HG03469 (cell line): ENCODE results near the gene NEUROD2.

Source experiments
- ATAC-seq: cut with Tn5 transposase; IDR thresholded peaks from one replicate; pipeline ENCODE4 v1.9.1; 2021; ENCODE audit warnings: mild to moderate bottlenecking, moderate library complexity, moderate number of reproducible peaks; ENCODE audit not compliant: unreplicated experiment

The NEUROD2 gene

DNA sequence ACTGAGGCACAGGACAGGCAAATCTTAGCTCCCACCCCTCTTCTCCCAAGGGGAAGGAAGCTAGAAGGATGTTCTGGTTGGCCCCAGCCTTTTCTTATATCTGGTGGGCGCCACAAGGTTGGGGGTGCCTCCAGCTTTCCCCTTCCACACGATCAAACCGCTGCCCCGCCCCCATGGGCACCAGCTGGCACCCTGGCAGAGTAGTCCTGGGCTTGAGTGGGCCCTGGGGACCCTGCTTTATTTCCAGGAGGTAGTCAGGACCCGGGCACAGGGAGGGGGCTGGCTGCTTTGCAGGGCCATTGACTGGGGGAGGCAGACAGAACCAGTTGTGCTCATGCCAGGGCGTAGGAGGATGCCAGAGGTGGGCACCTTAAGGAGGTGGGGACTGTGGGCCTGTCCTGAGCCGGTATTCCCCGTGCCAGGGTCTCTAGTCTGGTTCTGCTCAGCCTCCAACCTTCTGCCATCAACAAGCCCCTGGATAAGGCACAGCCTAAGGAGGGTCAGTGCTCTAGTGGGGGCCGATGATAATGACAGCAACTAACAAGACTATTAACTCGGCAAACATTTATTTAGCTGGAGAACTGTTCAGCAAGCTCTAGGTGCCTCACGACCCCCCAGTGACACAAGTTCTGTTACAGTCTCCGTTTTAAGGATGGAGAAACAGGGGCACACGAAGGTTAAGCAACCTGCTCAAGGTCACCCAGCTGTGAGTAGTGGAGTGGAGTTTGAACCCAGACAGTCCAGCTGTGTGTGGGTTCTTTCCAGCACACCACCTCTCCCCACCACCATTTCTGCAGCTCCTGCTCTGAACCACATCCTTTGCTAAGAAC is 11.5 kb upstream of the NEUROD2 start:
- no peak for ATAC-seq

DNA sequence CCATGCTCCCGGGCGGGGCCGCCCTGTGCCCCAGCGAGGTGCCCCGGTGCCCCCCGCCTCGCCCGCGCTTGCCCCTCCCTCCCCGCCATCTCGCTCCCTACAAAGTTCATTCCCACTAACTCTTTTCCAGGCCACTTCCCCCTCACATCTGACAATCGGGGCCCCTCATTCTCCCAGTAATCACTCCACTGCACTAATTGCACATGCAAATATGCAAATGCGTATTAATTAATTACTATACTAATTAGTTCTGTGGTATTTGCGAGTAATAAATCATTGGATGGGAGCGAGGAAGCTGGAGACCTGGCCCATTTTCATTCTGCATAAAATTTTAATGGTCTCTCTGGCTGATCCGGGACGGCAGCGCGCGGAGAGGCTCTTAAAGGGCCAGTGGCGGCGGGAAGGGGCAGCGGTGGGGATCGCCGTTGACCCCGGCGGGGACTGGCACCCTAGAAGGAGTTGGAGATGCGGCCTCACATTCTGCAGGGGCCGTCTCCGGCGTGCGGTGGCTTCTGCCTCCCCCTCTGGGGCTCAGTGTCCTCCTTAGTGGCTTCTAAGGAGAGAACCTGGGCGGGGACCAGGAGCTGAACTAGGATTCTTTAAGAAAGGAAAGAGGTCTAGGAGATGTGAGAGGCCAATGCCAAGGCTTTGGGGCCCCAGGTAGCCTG is 10.7 kb upstream of the NEUROD2 start:
- ATAC-seq = no peak

DNA sequence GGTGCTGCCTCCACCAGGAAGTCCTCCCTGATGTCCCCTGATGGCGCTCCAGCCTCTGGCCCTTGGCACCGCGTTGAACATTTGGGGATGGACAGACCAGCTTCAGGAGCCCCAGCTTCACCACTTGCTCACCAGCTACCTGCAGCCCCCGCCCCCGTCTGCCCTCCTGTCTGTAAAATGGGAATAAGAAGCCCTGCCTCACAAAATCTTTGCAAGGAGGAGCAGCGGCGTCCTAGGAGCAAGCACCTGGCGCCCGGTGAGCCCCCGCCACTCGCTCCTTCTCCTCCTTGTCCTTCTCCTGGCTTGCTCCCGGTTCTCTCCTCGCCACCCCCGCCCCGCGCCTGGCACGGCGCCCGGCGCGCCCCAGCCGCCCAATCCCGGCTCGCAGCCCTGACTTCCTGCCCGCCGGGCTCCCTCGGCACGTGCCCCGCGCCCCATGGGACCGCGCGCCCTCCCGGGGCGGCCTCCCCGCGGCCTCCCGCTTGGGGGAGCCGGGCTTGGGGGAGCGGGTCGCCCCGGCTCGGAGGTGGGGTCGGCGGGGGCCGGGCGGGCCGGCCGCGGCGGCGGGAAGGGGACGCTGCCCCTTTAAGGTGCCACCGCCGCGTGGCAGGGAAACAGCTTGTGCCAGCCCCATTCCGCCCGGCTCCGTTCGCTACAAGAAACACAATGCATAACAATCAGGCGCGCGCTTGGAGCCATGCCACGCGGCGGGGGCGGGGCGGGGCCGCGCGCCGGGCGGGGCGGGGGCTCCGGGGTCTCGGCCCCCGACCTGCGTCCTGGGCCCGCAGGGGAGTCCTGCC is 9.9 kb upstream of the NEUROD2 start:
- ATAC-seq = no peak

DNA sequence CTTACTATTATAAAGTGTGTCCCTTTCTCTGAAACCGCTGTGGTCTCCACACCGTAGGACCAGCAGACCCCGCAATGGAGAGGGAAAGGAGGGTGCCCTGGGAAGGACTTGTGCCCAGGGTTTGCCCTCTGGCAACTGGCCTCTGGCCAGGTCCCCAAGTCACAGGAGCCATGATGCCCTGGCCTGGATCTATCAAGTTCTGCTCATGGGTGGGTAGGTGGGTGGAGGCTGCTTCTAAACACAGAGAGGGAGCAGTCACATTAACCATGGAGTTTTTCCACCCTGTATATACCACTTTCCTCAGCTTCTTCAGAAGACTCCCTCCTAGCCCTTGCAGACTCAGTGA is 9.4 kb upstream of the NEUROD2 start:
- ATAC-seq = no peak

DNA sequence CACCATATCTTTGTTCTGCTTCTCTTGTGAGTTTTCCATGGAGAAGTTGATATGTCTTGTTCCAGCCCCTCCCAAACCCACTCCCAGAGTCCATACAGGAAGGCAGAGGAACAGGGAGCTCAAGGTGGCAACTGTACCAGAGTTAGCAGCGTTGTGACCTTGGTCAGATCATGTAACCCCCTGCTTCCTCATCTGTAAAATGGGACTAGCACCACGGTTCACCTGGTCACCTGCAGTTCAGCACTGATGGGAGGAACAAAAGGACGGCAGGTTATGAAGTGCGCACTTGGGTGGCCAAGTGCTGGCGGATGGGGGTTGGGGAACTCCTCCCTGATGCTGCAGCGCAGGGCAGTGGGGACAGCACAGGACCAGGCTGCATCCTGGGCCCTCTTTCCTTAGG is 7.7 kb upstream of the NEUROD2 start:
- no peak for ATAC-seq

DNA sequence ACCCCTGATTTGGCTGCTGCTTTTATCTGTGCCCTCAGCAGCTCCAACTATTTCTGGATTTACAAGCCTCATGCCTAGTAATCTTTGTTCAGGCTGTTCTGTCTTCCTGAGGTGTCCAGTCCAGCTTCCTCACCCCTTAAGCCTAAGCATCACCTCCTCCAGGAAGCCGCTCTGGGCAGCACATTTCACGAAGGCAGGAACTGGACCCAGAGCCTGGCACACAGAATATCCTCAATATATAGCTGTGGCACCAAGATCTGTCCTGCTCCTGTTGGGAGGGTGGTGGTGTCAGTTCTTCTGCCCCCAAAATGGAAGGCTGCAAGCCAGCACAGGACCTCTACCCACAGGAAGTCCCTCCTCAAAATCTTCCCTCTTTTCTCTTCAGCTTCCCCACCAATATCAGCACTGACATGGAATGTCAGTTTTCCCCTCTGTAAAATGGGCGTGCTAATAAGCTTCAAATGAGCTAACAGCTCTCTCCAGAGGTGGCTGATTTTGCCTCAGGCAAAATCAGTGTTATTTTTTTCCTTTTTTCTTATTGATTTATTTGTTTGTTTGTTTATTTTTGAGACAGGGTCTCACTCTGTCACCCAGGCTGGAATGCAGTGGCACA is 6.9 kb upstream of the NEUROD2 start:
- ATAC-seq = no peak

DNA sequence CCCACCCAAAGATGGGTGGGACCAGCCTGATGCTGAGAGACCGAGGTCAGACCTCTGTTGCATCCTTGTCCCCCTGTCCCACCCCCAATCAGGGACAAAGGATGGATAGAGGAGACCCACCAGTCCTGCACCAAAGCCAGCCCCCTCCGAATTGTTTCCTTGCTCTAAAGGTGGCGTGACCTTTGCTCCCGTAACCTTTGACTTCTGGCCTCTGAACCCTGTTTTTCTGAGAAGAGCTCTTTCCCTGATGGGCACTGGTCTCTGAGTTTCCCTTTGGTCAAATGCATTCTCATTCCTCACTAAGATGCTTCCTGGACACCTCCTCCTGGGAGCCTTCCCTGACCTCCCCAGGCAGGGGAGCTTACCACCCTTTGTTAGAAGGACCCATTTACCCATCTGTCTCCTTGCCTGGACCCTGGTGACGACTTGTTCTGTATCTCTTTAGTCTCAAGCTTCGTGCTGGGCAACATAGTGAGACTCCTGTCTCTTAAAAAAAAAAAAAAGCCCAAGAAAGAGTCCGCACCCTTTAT is 5.3 kb upstream of the NEUROD2 start:
- ATAC-seq = no peak

DNA sequence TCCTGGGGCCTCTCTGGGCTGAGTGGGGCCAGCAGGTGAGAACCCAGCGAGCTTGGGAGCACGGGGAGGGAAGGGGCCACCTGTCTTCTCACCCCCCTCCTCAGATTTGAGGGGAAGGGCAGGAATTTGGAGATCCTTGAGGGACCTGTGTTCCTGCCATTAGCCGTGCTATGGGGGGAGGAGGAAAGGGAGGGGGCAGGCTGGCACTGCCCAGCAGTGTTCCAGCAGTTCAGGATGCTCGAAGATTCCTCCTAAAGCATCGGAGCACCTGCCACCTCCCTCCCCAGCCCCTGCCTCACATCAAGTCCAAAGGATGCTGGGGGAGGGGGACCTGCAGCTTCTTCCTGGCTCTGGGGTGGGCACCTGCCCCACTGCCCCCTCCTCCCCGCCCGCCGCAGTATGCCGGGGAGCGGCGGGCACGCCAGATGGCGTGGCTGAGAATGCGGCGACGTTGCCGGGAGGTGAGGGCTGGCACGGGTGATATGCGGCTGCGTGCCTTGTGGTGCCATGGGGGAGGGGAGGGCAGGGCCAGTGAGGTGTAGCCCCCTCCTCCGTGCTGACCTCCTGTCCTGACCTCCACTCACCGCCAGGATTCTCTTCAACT is 4.7 kb upstream of the NEUROD2 start:
- ATAC-seq = no peak

DNA sequence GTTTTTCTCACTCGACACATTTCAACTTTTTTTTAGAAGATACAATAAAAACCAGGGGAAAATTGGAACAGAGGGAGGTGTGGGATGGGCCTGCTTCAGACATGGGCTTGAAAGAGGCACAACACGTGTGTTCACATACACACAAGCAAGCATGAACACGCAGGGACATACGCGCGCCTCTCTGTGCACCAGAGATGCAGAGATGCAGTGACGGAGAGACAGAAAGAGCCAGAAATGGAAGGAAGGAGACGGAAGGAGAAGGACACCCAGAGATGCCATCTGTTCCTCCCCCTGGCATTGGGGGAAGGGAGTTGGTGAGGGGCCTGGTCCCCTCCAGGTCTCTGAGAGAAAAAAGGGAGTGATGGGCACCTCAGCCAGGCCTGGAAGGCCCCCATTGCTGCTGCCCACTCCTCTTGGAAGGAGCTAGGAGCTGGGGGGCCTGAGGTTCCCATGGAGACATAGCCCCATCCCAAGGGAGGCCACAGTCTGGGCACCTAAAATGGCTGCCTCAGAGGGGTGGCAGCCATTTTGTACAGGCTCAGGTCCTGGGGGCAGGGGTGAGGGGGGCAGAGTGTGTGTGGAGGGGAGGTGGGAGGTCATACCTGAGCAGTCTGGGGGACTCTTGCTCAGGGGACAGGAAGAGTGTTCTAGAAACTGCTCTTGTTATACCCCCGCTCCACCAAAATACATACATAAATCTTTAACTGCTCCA is 3.8 kb upstream of the NEUROD2 start:
- no peak for ATAC-seq

DNA sequence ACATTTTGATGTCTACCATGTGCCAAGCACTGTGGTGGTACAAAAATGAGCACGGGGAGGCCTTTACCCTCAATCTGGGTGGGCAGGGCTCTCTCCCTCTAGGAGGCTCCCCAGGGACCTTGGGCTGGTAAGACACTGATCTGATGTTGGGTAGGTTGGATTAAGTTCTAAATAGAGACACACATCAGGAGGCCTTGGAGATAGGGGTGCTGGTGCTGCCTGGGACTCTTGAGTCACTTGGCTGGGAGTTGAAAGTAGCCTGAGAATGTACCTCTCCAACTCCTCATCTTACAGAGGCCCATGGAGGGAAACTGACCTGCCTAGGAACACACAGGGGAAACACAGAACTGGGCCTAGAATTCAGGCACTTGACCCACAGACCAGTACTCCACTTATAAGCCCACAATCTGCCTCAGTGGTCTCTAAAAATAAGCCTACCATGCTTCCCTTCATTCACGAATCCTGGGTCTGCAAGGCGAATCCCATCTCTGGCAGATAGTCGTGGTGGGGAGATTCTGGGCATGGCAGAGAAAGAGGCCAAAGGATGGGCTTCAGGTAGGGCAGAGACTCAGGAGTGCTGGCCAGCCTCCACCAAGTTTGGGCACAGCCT is 1.8 kb upstream of the NEUROD2 start:
- no peak for ATAC-seq

DNA sequence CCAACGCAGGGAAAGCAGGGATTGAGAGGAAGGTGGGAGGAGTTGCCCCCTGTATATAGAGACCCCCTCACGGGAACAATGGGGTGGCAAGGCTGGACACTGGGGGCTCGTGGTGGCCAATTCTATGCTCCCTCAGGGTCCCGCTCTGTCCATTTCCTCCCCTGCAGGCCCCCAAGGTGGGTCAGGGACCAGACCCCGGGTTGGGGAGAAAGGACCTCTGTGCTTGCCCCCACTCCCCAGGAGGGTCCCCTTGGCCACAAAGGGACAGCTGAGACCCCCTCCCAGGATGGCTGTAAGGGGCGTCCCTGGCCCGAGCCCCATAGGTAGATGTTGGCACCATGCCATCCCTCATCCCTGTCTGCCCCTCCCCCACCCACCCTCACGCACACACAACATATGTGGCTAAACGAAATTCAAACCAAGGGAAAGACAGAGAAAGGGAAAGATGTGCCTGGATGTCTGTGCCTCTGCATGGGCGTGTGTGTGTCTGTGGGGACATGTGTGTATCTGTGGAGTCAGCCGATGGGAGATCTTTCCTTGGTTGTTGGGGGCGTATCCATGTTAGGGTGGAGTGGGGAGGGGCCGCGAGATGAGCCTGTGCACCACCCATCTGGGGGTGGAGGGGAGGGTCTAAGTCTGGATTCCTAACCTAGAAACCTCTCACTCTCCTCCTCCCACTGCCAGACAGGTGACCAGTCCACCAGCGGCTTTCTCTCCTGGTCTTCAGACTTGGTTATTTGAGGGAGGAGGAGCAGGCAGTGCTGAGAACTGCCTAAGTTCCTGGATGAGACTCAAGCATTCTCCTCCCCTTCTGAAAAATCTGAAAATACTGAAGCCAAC is 642 bp upstream of the NEUROD2 start:
- no peak for ATAC-seq

DNA sequence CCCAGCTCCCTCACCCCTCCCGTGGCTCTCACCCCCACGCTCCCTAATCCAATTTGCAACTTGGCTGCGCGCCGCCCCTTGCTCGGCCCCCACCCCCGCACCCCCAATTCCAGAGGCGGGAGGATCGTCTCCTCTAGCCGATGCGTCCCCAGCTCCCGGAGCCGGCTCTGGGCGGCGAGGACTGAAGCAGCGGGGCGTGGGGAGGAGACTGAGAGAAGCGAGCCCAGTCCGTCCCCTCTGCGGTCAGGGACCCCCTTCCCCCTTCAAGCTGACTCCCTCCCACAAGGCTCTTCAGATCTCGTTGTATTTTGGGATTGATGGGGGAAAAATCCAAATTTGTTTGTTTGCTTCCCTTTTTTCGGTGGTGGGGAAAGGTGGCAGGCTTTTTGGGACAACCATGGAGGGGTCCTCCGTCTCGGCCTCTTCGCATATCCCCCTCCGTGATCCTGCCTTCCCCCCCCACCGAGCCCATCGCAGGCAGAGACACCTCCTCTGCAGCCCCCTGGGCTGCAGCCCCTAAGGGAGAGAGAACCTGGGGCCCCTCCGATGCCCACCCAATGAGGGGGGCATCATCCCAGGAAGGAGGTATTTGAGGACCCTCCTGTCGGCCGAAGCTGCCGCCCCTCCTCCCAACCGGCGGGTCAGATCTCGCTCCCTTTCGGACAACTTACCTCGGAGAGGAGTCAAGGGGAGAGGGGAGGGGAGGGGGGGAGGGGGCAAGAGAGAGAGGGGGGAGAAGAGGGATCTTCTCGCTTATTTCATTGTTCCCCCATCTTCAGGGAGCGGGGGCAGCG is 466 bp downstream of the NEUROD2 start:
- ATAC-seq = no peak

DNA sequence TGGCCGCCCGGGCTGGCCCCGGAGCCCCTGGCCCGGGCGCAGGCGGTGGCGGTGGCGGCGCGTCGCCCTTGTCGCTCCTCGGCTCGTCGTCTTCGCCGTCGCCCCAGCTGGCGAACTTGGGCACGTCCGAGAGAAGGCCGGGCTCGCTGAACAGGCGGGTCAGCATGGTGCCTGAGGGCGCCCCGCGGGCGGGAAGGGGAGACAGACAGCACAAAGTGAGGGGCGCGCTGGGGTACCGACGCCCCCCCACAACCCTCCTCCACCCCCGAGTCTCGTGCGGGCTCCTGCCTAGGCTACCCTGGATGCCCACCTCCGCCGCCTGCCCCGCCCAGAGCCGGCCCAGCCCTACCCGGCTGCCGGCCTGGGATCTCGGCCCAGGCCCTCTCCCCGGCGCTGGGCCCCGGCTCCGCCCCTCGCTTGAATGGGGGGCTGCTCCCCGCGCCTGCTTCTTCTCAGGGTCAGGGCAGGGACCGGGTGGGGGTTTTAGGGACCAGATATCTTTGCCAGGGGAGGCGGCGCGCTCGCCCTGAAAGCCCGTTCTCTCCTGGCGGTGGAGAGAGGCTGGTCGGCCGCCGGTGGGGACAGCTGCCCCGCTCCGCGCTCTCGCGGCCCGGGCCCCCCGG is 1.2 kb downstream of the NEUROD2 start:
- no peak for ATAC-seq

DNA sequence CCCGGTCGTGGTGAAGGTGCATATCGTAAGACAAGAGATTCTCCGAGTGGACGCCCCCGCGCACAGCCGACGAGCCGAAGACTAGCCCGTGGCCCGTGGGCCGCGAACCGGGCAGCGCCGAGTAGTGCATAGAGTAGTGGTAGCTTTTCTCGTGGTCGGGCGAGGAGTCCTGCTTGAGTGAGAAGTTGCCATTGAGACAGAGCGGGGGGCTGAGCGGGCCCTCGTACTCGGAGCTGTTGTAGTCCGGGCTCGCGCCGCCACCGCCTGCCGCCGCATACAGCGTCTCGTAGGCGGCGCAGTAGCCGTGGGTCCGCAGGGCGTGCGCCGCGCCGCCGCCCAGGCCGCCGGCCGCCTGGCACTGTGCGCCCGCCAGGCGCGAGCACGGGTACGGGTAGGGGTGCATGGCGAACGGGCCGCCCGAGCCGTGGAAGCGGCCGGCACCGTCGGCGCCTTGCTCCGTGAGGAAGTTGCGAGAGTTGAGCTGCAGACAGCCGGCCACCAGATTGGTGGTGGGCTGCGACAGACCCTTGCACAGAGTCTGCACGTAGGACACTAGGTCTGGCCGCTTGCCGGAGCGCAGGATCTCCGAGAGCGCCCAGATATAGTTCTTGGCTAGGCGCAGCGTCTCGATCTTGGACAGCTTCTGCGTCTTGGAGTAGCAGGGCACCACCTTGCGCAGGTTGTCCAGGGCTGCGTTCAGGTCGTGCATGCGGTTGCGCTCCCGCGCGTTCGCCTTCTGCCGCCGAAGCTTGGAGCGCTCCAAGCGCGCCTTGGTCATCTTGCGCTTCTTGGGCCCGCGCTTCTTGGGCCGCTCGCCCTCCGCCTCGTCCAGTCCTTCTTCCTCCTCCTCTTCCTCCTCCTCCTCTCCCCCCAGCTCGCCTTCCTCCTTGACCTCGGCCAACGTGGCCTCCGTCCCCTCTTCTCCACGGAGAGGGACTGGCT is 2.0 kb downstream of the NEUROD2 start:
- no peak for ATAC-seq

DNA sequence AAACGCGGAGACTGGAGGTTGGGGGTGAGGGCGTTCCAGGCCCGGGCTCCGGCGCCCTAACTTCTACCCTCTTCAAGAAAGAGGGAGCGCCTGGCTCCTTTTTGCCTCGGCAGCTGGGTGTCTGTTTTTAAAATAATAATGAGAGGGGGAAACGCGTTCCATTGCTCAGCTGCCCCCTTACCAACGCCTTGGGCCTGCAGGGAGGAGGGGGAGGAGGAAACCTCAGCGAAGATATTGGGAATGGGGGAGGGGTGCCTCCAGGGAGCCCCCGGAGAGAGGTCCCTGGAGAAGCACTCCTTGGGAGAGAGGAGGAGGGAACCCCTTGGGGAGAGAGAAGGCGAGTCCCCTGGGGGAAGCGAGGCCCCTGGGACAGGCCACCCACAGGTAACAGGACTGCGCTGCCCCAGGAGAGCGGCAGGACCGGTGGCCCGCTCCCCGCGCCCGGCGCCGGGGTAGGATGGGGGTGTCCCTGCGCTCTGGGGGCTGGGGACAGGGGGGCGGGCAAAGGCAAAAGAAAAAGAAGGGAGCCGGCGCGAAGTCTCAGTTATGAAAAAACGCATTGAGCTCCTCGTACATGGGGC is 2.7 kb downstream of the NEUROD2 start:
- no peak for ATAC-seq
